Keratinocyte (primary cell): Measurements from ENCODE around the gene CRYGB. TPM values are rescaled to one million over a fixed set of nuclear protein-coding genes. Genes with fewer than 3 reads are reported as not detected.
A peak's percentile ranks its signal among the peaks of the same experiment; 100 is the strongest.
"Not testable (repeated sequence)": the region's sequence is repeated elsewhere in the genome, so short reads cannot be mapped to it uniquely, and the experiment has no call there.

Experiments used
- DNase-seq: peaks from one replicate; pipeline ENCODE4 v3.0.0-alpha.2; 2011; ENCODE audit warnings: low read depth, missing footprints, low spot score
- FAIRE-seq: peaks from 2 replicates; lab custom pipeline; 2011; peaks lifted over from hg19 to GRCh38; lab: Jason Lieb, UNC
- H2AFZ ChIP-seq: 2 replicates; pipeline ENCODE4 v1.6.0; 2012; ENCODE audit warnings: low read length, control low read depth, inconsistent platforms; ENCODE audit not compliant: control insufficient read depth
- H3K27ac ChIP-seq: 2 replicates; pipeline ENCODE4 v1.5.1; 2011; ENCODE audit warnings: low read length; ENCODE audit not compliant: control insufficient read depth, insufficient read depth
- H3K27me3 ChIP-seq: 3 replicates; pipeline ENCODE4 v1.6.0; 2011; ENCODE audit warnings: low read length; ENCODE audit not compliant: control insufficient read depth, insufficient read depth; ENCODE audit errors: extremely low read depth
- H3K36me3 ChIP-seq, 2 experiments: 2 replicates in 1 of 2; 3 replicates in 1 of 2; pipeline ENCODE4 v1.5.1; 2011; ENCODE audit warnings: low read length in 2 of 2, mild to moderate bottlenecking in 1 of 2; ENCODE audit not compliant: control insufficient read depth in 2 of 2, insufficient read depth in 2 of 2; ENCODE audit errors: extremely low read depth in 1 of 2
- H3K4me1 ChIP-seq: 3 replicates; pipeline ENCODE4 v1.5.1; 2011; ENCODE audit warnings: low read length; ENCODE audit not compliant: control insufficient read depth, insufficient read depth; ENCODE audit errors: extremely low read depth
- H3K4me2 ChIP-seq: 3 replicates; pipeline ENCODE4 v1.6.0; 2011; ENCODE audit warnings: low read depth, low read length; ENCODE audit not compliant: control insufficient read depth, insufficient read depth; ENCODE audit errors: extremely low read depth
- H3K4me3 ChIP-seq, 3 experiments: fragments of 200-600 bp in 1 of 3; sonication (generic) in 1 of 3; 2 replicates in 2 of 3; 3 replicates in 1 of 3; pipeline ENCODE4 v1.5.1; 2011 to 2016; ENCODE audit warnings: low read length in 3 of 3, mild to moderate bottlenecking in 3 of 3, control low read depth in 2 of 3, inconsistent platforms in 1 of 3, low read depth in 1 of 3, mixed read lengths in 1 of 3, mixed run types in 1 of 3, moderate library complexity in 1 of 3; ENCODE audit not compliant: control insufficient read depth in 2 of 3, insufficient read depth in 2 of 3; ENCODE audit errors: extremely low read depth in 1 of 3
- H3K79me2 ChIP-seq: 2 replicates; pipeline ENCODE4 v1.6.0; 2012; ENCODE audit warnings: low read length; ENCODE audit not compliant: control insufficient read depth, insufficient read depth
- H3K9ac ChIP-seq: 3 replicates; pipeline ENCODE4 v1.6.0; 2011; ENCODE audit warnings: low read length; ENCODE audit not compliant: control insufficient read depth, insufficient read depth; ENCODE audit errors: extremely low read depth
- H3K9me1 ChIP-seq: 3 replicates; pipeline ENCODE4 v1.6.0; 2011; ENCODE audit warnings: low read length; ENCODE audit not compliant: control insufficient read depth, insufficient read depth; ENCODE audit errors: extremely low read depth
- H3K9me3 ChIP-seq: 2 replicates; pipeline ENCODE4 v1.5.1; 2012; ENCODE audit warnings: low read depth, low read length; ENCODE audit not compliant: control insufficient read depth
- H4K20me1 ChIP-seq: 3 replicates; pipeline ENCODE4 v1.6.0; 2011; ENCODE audit warnings: low read length; ENCODE audit not compliant: control insufficient read depth, insufficient read depth; ENCODE audit errors: extremely low read depth
- EZH2 ChIP-seq: IDR thresholded peaks from one replicate; pipeline ENCODE4 v1.6.1; 2012; ENCODE audit warnings: inconsistent platforms, mild to moderate bottlenecking, low read length, moderate library complexity
- dilution Hi-C: fragments of 300-500 bp; cut with MboI; formaldehyde crosslinking; loops from one replicate; pipeline ENCODE4 v1.7.0; 2020; ENCODE audit warnings: low sequenced_read_pairs; ENCODE audit not compliant: extremely low pct_ligation_motif_present
- polyA plus RNA-seq, 5 experiments: library from polyadenylated mRNA; depleted of rRNA in 3 of 5; stranded (reverse) in 3 of 5; stranded (forward) in 1 of 5; unstranded in 1 of 5; fragments of >200 nt; gene quantifications; 1 replicate in 1 of 5; 2 replicates in 3 of 5; 3 replicates in 1 of 5; pipeline versions ENCODE4 v1.2.1 to v1.2.3, GENCODE V29; 2011 to 2012; ENCODE audit warnings: missing spikeins in 2 of 5, low read depth in 1 of 5, low replicate concordance in 1 of 5
- TF ChIP-seq, protein P1 (sequence below), 3 experiments: IDR thresholded peaks in 1 of 3; conservative IDR thresholded peaks in 1 of 3; optimal IDR thresholded peaks in 1 of 3; 2 replicates in 2 of 3; 3 replicates in 1 of 3; pipeline versions ENCODE3 to v1.5.1; 2011; ENCODE audit warnings: low read length in 3 of 3, mild to moderate bottlenecking in 3 of 3, moderate library complexity in 2 of 3, control low read depth in 1 of 3, inconsistent platforms in 1 of 3; ENCODE audit not compliant: insufficient read depth in 2 of 3; ENCODE audit errors: extremely low read depth in 1 of 3

Gene CRYGB
- polyA plus RNA-seq, 1 donor (not counting 4 experiments of a cell fraction or from before 2014, with no cell fraction given): not detected

DNA sequence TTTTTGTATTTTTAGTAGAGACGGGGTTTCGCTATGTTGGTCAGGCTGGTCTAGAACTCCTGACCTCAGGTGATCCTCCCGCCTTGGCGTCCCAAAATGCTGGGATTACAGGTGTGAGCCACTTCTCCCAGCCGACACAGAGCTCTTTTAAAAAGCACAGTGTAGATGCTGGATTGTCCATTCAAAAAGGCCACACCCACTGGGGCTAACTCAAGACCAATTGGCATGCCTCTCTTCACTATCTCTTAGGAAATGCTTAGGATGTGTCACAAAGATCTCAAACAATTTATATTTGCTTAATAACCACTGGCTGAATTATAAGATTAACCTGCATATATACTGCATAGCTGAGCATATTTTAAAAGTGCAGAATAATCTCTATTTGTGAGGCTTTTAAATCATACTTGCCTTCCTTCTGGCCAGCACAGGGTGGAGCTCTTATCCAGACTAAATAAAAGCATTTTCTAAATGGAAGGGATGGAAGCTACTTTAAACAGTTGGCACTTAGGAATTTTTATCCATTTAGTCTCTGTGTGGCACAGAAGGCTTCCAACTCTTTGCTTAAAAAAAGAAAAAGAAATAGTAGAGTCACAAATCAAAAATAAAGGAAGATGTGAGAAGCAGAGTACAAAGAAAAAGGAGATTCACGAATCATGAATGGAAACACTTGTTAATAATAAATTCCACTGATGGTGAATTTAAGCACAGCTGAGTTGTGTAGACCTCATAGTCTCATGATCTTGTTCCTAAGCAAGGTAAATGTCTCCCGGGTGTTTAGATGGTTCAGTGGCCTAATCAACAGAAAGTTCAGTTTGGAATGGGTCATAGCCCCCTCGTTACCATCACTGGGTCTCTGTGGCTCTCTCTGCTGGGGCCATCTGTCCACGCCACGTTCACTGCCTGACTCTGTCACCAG, 44.0 kb downstream of the CRYGB start:
- Histone ChIP-seq H3K79me2 (no peaks in the 10 kb centered on the region), H3K36me3 (no peaks in the 10 kb centered on the region), H3K27me3 (no peaks in the 10 kb centered on the region), H4K20me1 (no peaks in the 10 kb centered on the region), H3K4me2 (no peak overlapping the region), H3K9me3 (no peaks in the 10 kb centered on the region), H3K4me3 (no peak overlapping the region), H3K9ac (no peak overlapping the region), H3K27ac (no peak overlapping the region), H3K9me1 (no peaks in the 10 kb centered on the region), H3K4me1 (no peaks in the 10 kb centered on the region), H2AFZ (no peak overlapping the region)
- no peak for DNase-seq
- no peak for TF ChIP-seq EZH2
- TF ChIP-seq, protein P1, sequence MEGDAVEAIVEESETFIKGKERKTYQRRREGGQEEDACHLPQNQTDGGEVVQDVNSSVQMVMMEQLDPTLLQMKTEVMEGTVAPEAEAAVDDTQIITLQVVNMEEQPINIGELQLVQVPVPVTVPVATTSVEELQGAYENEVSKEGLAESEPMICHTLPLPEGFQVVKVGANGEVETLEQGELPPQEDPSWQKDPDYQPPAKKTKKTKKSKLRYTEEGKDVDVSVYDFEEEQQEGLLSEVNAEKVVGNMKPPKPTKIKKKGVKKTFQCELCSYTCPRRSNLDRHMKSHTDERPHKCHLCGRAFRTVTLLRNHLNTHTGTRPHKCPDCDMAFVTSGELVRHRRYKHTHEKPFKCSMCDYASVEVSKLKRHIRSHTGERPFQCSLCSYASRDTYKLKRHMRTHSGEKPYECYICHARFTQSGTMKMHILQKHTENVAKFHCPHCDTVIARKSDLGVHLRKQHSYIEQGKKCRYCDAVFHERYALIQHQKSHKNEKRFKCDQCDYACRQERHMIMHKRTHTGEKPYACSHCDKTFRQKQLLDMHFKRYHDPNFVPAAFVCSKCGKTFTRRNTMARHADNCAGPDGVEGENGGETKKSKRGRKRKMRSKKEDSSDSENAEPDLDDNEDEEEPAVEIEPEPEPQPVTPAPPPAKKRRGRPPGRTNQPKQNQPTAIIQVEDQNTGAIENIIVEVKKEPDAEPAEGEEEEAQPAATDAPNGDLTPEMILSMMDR (optimal IDR thresholded peaks at IDR 0.05 in 1 of 3, IDR thresholded peaks at IDR 0.05 in 1 of 3, conservative IDR thresholded peaks at IDR 0.05 in 1 of 3; ENCODE audit: extremely low read depth in 1 of 3, insufficient read depth in 2 of 3, low read length in 3 of 3): peak in 2 of 3 experiments; percentile 21 to 36
- dilution Hi-C loops: no loop called here
- no peak for FAIRE-seq

DNA sequence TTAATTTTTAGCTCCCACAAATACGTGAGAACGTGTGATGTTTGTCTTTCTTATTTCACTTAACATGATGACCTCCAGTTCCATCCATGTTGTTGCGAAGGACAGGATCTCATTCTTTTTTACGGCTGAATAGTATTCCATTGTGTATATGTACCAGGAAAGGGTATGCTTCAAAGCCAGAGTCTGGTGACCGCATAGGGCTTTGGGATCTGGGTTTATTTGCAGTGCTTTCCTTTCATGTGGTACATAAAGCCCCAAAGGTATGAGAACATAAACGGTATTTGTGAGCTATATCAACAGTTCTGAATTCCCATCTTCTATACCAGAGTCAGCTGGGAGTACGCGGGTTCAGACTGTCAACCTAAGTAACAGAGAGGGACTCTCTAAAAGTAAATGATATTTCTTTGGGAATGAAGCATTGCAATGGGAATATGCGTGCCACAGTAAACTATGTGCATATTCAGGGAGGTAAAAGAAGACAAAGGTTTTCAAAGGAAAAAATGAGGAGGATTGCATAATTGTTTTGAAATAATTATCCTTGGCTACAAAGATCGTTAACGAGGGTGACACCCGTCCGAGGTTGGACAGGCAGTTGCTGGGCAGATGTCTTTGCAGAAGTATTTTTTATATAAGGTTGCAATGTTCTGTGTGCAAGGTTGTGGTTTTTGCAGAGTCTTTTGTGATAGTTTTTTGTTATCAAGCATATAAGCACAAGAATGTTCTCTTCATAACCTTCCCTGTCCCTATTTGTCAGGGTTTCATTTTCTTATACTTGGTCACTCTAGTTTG, 46.1 kb downstream of the CRYGB start:
- no peaks in the 10 kb centered on the region for H3K79me2 ChIP-seq
- H3K9ac ChIP-seq: no peak overlapping the region
- no peaks in the 10 kb centered on the region for H3K4me1 ChIP-seq
- no peak overlapping the region for H3K4me2 ChIP-seq
- TF ChIP-seq, protein P1 (optimal IDR thresholded peaks at IDR 0.05 in 1 of 3, IDR thresholded peaks at IDR 0.05 in 1 of 3, conservative IDR thresholded peaks at IDR 0.05 in 1 of 3; ENCODE audit: extremely low read depth in 1 of 3, insufficient read depth in 2 of 3, low read length in 3 of 3): no peak
- TF ChIP-seq EZH2: no peak
- no peak overlapping the region for H3K4me3 ChIP-seq
- dilution Hi-C loops: no loop called here
- H3K27ac ChIP-seq: no peak overlapping the region
- no peaks in the 10 kb centered on the region for H3K9me1 ChIP-seq
- H3K36me3 ChIP-seq: no peaks in the 10 kb centered on the region
- no peaks in the 10 kb centered on the region for H3K9me3 ChIP-seq
- DNase-seq (no peak), FAIRE-seq (no peak)
- H4K20me1 ChIP-seq: no peaks in the 10 kb centered on the region
- H3K27me3 ChIP-seq: no peaks in the 10 kb centered on the region
- H2AFZ ChIP-seq: no peak overlapping the region

DNA sequence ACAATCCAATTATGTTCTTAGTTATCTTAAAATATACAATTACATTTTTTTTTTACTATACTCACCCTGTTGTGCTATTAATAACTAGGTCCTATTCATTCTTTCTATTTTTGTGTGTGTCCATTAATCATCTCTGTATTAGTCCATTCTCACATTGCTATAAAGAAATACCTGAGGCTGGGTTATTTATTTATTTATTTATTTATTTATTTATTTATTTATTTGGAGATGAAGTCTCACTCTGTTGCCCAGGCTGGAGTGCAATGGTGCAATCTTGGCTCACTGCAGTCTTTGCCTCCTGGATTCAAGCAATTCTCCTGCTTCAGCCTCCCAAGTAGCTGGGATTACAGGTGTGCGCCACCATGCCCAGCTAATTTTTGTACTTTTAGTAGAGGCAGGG, 47.3 kb downstream of the CRYGB start:
- dilution Hi-C loops, H3K27me3 ChIP-seq, DNase-seq, H3K27ac ChIP-seq, H3K4me3 ChIP-seq, H3K9me1 ChIP-seq, H3K9ac ChIP-seq, H3K36me3 ChIP-seq, H2AFZ ChIP-seq, H3K4me2 ChIP-seq, H3K4me1 ChIP-seq, H4K20me1 ChIP-seq, H3K9me3 ChIP-seq, FAIRE-seq, H3K79me2 ChIP-seq: not testable (repeated sequence)
